H1 (cell line): Measurements from ENCODE around the gene TMCC1. TPM values are rescaled to one million over a fixed set of nuclear protein-coding genes. Genes with fewer than 3 reads are reported as not detected.

Experiments
- CTCF ChIA-PET: fragments of 300-600 bp; sonication (Branson Sonifier 250); formaldehyde crosslinking; loops from one replicate; lab custom pipeline; 2021; ENCODE audit not compliant: partially characterized antibody; lab: Charles Lee
- POLR2A ChIA-PET: fragments of 300-600 bp; sonication (Branson Sonifier 250); formaldehyde crosslinking; loops from one replicate; lab custom pipeline; 2021; ENCODE audit warnings: inconsistent platforms; ENCODE audit not compliant: partially characterized antibody; lab: Charles Lee
- DNase-seq, 2 experiments: peaks; one replicate each; pipeline versions ENCODE4 v3.0.0 to v3.0.0-alpha.2; 2010 to 2022; ENCODE audit warnings: low spot score in 2 of 2, low read depth in 1 of 2, mixed read lengths in 1 of 2
- FAIRE-seq: peaks from 2 replicates; lab custom pipeline; 2011; peaks lifted over from hg19 to GRCh38; lab: Jason Lieb, UNC
- H2AFZ ChIP-seq: 2 replicates; pipeline ENCODE4 v1.8.1; 2012; ENCODE audit warnings: low read length, inconsistent platforms
- H2AK5ac ChIP-seq: 2 replicates; pipeline ENCODE4 v1.6.1; 2013; ENCODE audit warnings: low read depth, low read length
- H2BK120ac ChIP-seq: replicated peaks from 2 replicates; pipeline ENCODE3; 2013; ENCODE audit warnings: low read depth, low read length, inconsistent platforms
- H2BK12ac ChIP-seq: 2 replicates; pipeline ENCODE4 v1.6.1; 2013; ENCODE audit warnings: low read depth, low read length
- H2BK15ac ChIP-seq: 2 replicates; pipeline ENCODE4 v1.6.1; 2013; ENCODE audit warnings: low read length
- H2BK20ac ChIP-seq: 2 replicates; pipeline ENCODE4 v1.6.1; 2013; ENCODE audit warnings: low read length
- H2BK5ac ChIP-seq: 2 replicates; pipeline ENCODE4 v1.6.1; 2013; ENCODE audit warnings: low read depth, low read length
- H3K14ac ChIP-seq: 2 replicates; pipeline ENCODE4 v1.6.1; 2013; ENCODE audit warnings: inconsistent platforms; ENCODE audit not compliant: insufficient read length
- H3K18ac ChIP-seq: 2 replicates; pipeline ENCODE4 v1.6.1; 2013; ENCODE audit warnings: low read length; ENCODE audit errors: extremely low read depth
- H3K23ac ChIP-seq: 2 replicates; pipeline ENCODE4 v1.6.1; 2013; ENCODE audit warnings: inconsistent platforms; ENCODE audit not compliant: insufficient read length
- H3K23me2 ChIP-seq: 2 replicates; pipeline ENCODE4 v1.6.1; 2013; ENCODE audit warnings: low read depth, low read length
- H3K27ac ChIP-seq: 2 replicates; pipeline ENCODE4 v1.6.1; 2011; ENCODE audit warnings: low read depth, low read length, inconsistent platforms
- H3K27me3 ChIP-seq, 4 experiments: replicated peaks in 1 of 4; 1 replicate in 1 of 4; 2 replicates in 3 of 4; pipeline versions ENCODE4 v1.6.1 to v1.8.1; 2011 to 2013; ENCODE audit warnings: low read length in 3 of 4, mild to moderate bottlenecking in 3 of 4, inconsistent platforms in 2 of 4, mixed read lengths in 2 of 4, moderate library complexity in 1 of 4; ENCODE audit not compliant: control insufficient read depth in 3 of 4, insufficient read depth in 3 of 4; ENCODE audit errors: extremely low read depth in 1 of 4
- H3K36me3 ChIP-seq, 4 experiments: 2 replicates each; pipeline versions ENCODE4 v1.6.1 to v1.8.1; 2011 to 2013; ENCODE audit warnings: mild to moderate bottlenecking in 4 of 4, low read length in 3 of 4, moderate library complexity in 2 of 4, control low read depth in 1 of 4, inconsistent platforms in 1 of 4; ENCODE audit not compliant: insufficient read depth in 4 of 4, control insufficient read depth in 2 of 4
- H3K4ac ChIP-seq: replicated peaks from 2 replicates; pipeline ENCODE3; 2013; ENCODE audit warnings: low read length, low read depth, mixed read lengths, inconsistent platforms; ENCODE audit not compliant: insufficient read length
- H3K4me1 ChIP-seq, 4 experiments: replicated peaks in 1 of 4; 1 replicate in 1 of 4; 2 replicates in 3 of 4; pipeline versions ENCODE4 v1.6.1 to v1.8.1; 2011 to 2013; ENCODE audit warnings: low read length in 3 of 4, inconsistent platforms in 2 of 4, mixed read lengths in 1 of 4; ENCODE audit not compliant: insufficient read depth in 4 of 4, control insufficient read depth in 3 of 4
- H3K4me2 ChIP-seq, 2 experiments: 2 replicates each; pipeline versions ENCODE4 v1.6.1 to v1.8.1; 2011 to 2013; ENCODE audit warnings: low read depth in 2 of 2, low read length in 2 of 2, control low read depth in 1 of 2, inconsistent platforms in 1 of 2, mild to moderate bottlenecking in 1 of 2; ENCODE audit not compliant: insufficient read depth in 1 of 2
- H3K4me3 ChIP-seq, 4 experiments: fragments of 200-600, 300-600 bp in 1 of 4; sonication (generic), shearing (Covaris generic), sonication (Bioruptor Twin) in 1 of 4; 2 replicates each; pipeline versions ENCODE4 v1.5.1 to v1.8.1; 2011 to 2016; ENCODE audit warnings: low read length in 4 of 4, low read depth in 3 of 4, control low read depth in 2 of 4, inconsistent platforms in 2 of 4, mild to moderate bottlenecking in 2 of 4, mixed read lengths in 1 of 4, moderate library complexity in 1 of 4; ENCODE audit not compliant: insufficient read depth in 2 of 4; ENCODE audit errors: extremely low read depth in 1 of 4
- H3K56ac ChIP-seq: replicated peaks from 2 replicates; pipeline ENCODE3; 2013; ENCODE audit warnings: low read depth, mild to moderate bottlenecking, mixed read lengths, low read length, inconsistent platforms; ENCODE audit not compliant: insufficient read length
- H3K79me1 ChIP-seq: 2 replicates; pipeline ENCODE4 v1.6.1; 2013; ENCODE audit warnings: low read depth, low read length, control low read depth
- H3K79me2 ChIP-seq, 2 experiments: 2 replicates each; pipeline versions ENCODE4 v1.6.1 to v1.8.1; 2012 to 2013; ENCODE audit warnings: low read length in 2 of 2, mild to moderate bottlenecking in 2 of 2, inconsistent platforms in 1 of 2; ENCODE audit not compliant: insufficient read depth in 2 of 2, control insufficient read depth in 1 of 2
- H3K9ac ChIP-seq, 4 experiments: replicated peaks in 1 of 4; 1 replicate in 1 of 4; 2 replicates in 3 of 4; pipeline versions ENCODE4 v1.6.1 to v1.8.1; 2011 to 2013; ENCODE audit warnings: low read depth in 3 of 4, low read length in 3 of 4, control low read depth in 2 of 4, mild to moderate bottlenecking in 2 of 4, moderate library complexity in 2 of 4, inconsistent platforms in 1 of 4; ENCODE audit errors: extremely low read depth in 1 of 4
- H3K9me3 ChIP-seq, 2 experiments: 2 replicates each; pipeline versions ENCODE4 v1.6.1 to v1.8.1; 2012 to 2013; ENCODE audit warnings: mild to moderate bottlenecking in 2 of 2, moderate library complexity in 2 of 2, control low read depth in 1 of 2, inconsistent platforms in 1 of 2, low read depth in 1 of 2, low read length in 1 of 2, mixed read lengths in 1 of 2; ENCODE audit not compliant: insufficient read depth in 2 of 2
- H4K20me1 ChIP-seq, 2 experiments: replicated peaks in 1 of 2; 2 replicates each; pipeline versions ENCODE3 to v1.8.1; 2011 to 2013; ENCODE audit warnings: inconsistent platforms in 2 of 2, low read length in 2 of 2, mild to moderate bottlenecking in 1 of 2; ENCODE audit not compliant: insufficient read depth in 2 of 2, control insufficient read depth in 1 of 2
- H4K5ac ChIP-seq: 2 replicates; pipeline ENCODE4 v1.6.1; 2013; ENCODE audit warnings: low read length, low read depth, mixed read lengths, inconsistent platforms; ENCODE audit not compliant: insufficient read length
- H4K8ac ChIP-seq: 2 replicates; pipeline ENCODE4 v1.8.0; 2013; ENCODE audit warnings: mild to moderate bottlenecking, moderate library complexity, low read length, inconsistent platforms; ENCODE audit not compliant: insufficient read depth; ENCODE audit errors: extremely low read depth
- H4K91ac ChIP-seq: replicated peaks from 2 replicates; pipeline ENCODE3; 2013; ENCODE audit warnings: low read length, mixed read lengths, inconsistent platforms; ENCODE audit not compliant: insufficient read length
- HDAC2 ChIP-seq, 2 experiments: fragments of 300-600 bp in 1 of 2; sonication (generic) in 1 of 2; IDR thresholded peaks; 2 replicates each; pipeline ENCODE4 v1.6.1; 2011 to 2012; ENCODE audit warnings: low read depth in 2 of 2, low read length in 2 of 2, mild to moderate bottlenecking in 2 of 2, moderate library complexity in 2 of 2, borderline replicate concordance in 1 of 2, inconsistent platforms in 1 of 2
- POLR2A ChIP-seq, 2 experiments: IDR thresholded peaks; 1 replicate in 1 of 2; 2 replicates in 1 of 2; pipeline ENCODE4 v1.6.1; 2011; ENCODE audit warnings: low read depth in 2 of 2, low read length in 2 of 2, mild to moderate bottlenecking in 2 of 2; ENCODE audit errors: control extremely low read depth in 1 of 2
- POLR2AphosphoS5 ChIP-seq: IDR thresholded peaks from 2 replicates; pipeline ENCODE4 v1.6.1; 2011; ENCODE audit warnings: low read depth, low read length
- SIN3A ChIP-seq, 2 experiments: IDR thresholded peaks in 1 of 2; conservative IDR thresholded peaks in 1 of 2; 2 replicates each; pipeline ENCODE4 v1.6.1; 2011 to 2012; ENCODE audit warnings: low read length in 2 of 2, improper control_type of control experiment in 1 of 2, low read depth in 1 of 2, mild to moderate bottlenecking in 1 of 2
- SP2 ChIP-seq: IDR thresholded peaks from 2 replicates; pipeline ENCODE4 v1.6.1; 2012; ENCODE audit warnings: mild to moderate bottlenecking, low read length, inconsistent platforms
- TAF7 ChIP-seq: optimal IDR thresholded peaks from 2 replicates; pipeline ENCODE3; 2011; ENCODE audit warnings: low read depth, mild to moderate bottlenecking, inconsistent platforms, low read length, moderate library complexity, borderline replicate concordance
- YY1 ChIP-seq: IDR thresholded peaks from 2 replicates; pipeline ENCODE4 v1.6.1; 2011; ENCODE audit warnings: low read depth, mild to moderate bottlenecking, low read length
- WGBS, 2 experiments: shearing (Covaris generic) in 1 of 2; methylation state at CpG; one replicate each; pipeline versions ENCODE4 v1.1.6 to v1.1.7; 2013 to 2015; ENCODE audit warnings: low lambda C conversion rate in 2 of 2, mixed read lengths in 2 of 2, inconsistent platforms in 1 of 2, low coverage in 1 of 2, missing lambda C conversion rate in 1 of 2; ENCODE audit not compliant: insufficient replicate concordance in 2 of 2, insufficient coverage in 1 of 2, insufficient read length in 1 of 2; ENCODE audit errors: extremely low coverage in 1 of 2, missing lambda C conversion rate in 1 of 2; 5-methylcytosine and 5-hydroxymethylcytosine counted together
- polyA plus RNA-seq, 7 experiments: library from polyadenylated mRNA; depleted of rRNA in 3 of 7; stranded (reverse) in 5 of 7; unstranded in 2 of 7; fragments of >200 nt in 5 of 7; fragments of 200-250 nt in 2 of 7; gene quantifications; 1 replicate in 5 of 7; 2 replicates in 1 of 7; 4 replicates in 1 of 7; pipeline versions ENCODE4 v1.2.1 to v1.2.3, GENCODE V29; 2011 to 2013; ENCODE audit warnings: missing spikeins in 2 of 7, mixed read lengths in 2 of 7
- total RNA-seq: library from RNA; stranded (reverse); fragmentation: NEBNext Ultra II Directional; extraction: Animal tissue kit (Norgen Biotek cat#: 25700); gene quantifications from 2 replicates; pipeline ENCODE4 v1.2.1, GENCODE V29; 2021
- TF ChIP-seq, protein P1 (sequence below): IDR thresholded peaks from 2 replicates; pipeline ENCODE4 v1.6.1; 2012; ENCODE audit warnings: inconsistent platforms
- TF ChIP-seq, protein P2 (sequence below): IDR thresholded peaks from 2 replicates; pipeline ENCODE4 v1.6.1; 2012; ENCODE audit warnings: inconsistent platforms

The TMCC1 gene
- total and polyA plus RNA-seq, 2 of the 8 experiments (the other 6 are each of a cell fraction or from before 2014, with no cell fraction given), result 10.4 to 27.1 TPM

DNA sequence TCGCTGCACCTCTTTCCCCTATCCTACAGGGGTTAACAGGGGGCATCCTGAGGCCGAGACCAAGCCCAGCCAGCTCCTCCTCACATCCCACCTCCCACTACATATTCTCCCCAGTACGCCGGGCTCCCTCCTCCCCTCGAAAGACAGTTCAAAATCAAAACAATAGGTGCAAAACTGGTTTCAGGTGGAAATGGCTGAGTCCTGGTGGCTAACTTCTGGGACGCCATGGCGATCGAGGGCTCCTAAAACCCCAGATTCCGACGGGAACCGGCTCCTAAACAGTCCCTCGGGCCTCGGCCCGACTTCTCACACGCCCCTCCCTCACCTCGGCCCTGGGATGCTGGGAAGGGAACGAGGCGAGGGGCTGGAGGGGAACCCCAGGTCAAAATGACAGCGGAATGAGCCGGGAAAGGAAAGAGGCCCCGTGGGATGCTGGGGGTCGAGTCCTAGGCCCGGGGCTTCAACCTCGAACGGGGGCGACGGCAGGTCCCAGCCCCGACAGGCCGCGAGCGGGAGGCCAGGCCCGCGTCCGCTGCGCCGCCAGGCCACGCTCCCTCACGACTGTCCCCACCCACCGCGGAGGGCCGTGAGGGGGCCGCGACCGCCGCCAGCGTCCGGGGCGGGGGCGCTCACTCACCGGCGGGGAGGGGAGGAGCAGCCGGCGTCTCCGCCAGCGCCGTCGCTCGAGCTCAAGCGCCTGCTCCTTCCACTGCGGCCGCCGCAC lies 492 bp downstream of the TMCC1 start:
- H2BK120ac ChIP-seq, result no peak overlapping the region
- H2BK12ac ChIP-seq, result no peak overlapping the region
- no peak overlapping the region for H3K23ac ChIP-seq
- H4K91ac ChIP-seq, result peak overlapping the region; percentile 34
- H2BK20ac ChIP-seq, result no peak overlapping the region
- H3K4ac ChIP-seq, result peak overlapping the region; percentile 24
- H4K8ac ChIP-seq, result peak overlapping the region; percentile 98
- ChIA-PET CTCF (interaction anchor here (0.6 to 1.4 kb wide), 5 partner anchors 9 to 62 kb away, joined by 3 to 4 read pairs (median 3); no protein-coding TSS in a partner anchor), POLR2A (interaction anchor here (0.7 to 1.3 kb wide), 6 partner anchors 8 to 266 kb away, joined by 3 to 4 read pairs (median 3); no protein-coding TSS in a partner anchor)
- H2BK5ac ChIP-seq, result peak overlapping the region; percentile 69
- H3K14ac ChIP-seq, result no peak overlapping the region
- H3K27me3 ChIP-seq, result no peaks in the 10 kb centered on the region
- no peaks in the 10 kb centered on the region for H3K36me3 ChIP-seq
- DNase-seq (peak in 1 of 2 experiments; percentile 83), FAIRE-seq (no peak)
- H4K5ac ChIP-seq, result peak overlapping the region; percentile 8
- H3K9me3 ChIP-seq, result no peaks in the 10 kb centered on the region
- peaks cover 1 to 6% of the 10 kb centered on the region in 2 experiments for H4K20me1 ChIP-seq
- H3K18ac ChIP-seq, result no peak overlapping the region
- peak overlapping the region; percentile 85 to 97 (median 88) for H3K9ac ChIP-seq
- H3K4me3 ChIP-seq, result peak overlapping the region; percentile 80 to 98 (median 84)
- peaks cover 0 to 46% of the 10 kb centered on the region in 2 experiments; a peak in 3 of 4 replicates for H3K79me2 ChIP-seq
- peaks cover 0 to 4% (median 2%) of the 10 kb centered on the region in 4 experiments; a peak in 3 of 7 replicates for H3K4me1 ChIP-seq
- H3K79me1 ChIP-seq, result peaks cover 2% of the 10 kb centered on the region; the same call in 1 of the 2 replicates
- H2BK15ac ChIP-seq, result no peak overlapping the region
- peaks cover 10% of the 10 kb centered on the region for H3K23me2 ChIP-seq
- 3% methylated on average over 47 of the region's 62 CpGs; no CpG with 5 or more reads in 1 of the 2 experiments for WGBS, 2 experiments
- peak overlapping the region; percentile 44 for H2AFZ ChIP-seq
- H3K4me2 ChIP-seq, result peak overlapping the region; percentile 83 to 95
- H3K27ac ChIP-seq, result peak overlapping the region; percentile 82
- no peak overlapping the region for H2AK5ac ChIP-seq
- peak overlapping the region; percentile 17 for H3K56ac ChIP-seq
- TF ChIP-seq SP2 (no peak), TAF7 (peak; percentile 55), SIN3A (conservative IDR thresholded peaks at IDR 0.05 in 1 of 2, IDR thresholded peaks at IDR 0.05 in 1 of 2; ENCODE audit: low read depth in 1 of 2, low read length in 2 of 2) (peak; percentile 13 to 57; a peak in 3 of 4 replicates), HDAC2 (IDR thresholded peaks at IDR 0.05; ENCODE audit: borderline replicate concordance in 1 of 2, low read depth in 2 of 2, low read length in 2 of 2) (0 out of 4 replicates have a peak, but pooled peaks of 1 of the 2 experiments have one; percentile 10), POLR2AphosphoS5 (0 out of 2 replicates have a peak, but pooled peaks have one; percentile 3), YY1 (peak; percentile 73; the same call in 1 of the 2 replicates), POLR2A (IDR thresholded peaks at IDR 0.05; ENCODE audit: control extremely low read depth in 1 of 2, low read depth in 2 of 2, low read length in 2 of 2) (peak in 1 of 2 experiments; percentile 26; a peak in 2 of 3 replicates)
- TF ChIP-seq, protein P1, sequence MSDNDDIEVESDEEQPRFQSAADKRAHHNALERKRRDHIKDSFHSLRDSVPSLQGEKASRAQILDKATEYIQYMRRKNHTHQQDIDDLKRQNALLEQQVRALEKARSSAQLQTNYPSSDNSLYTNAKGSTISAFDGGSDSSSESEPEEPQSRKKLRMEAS, result peak; percentile 44; the same call in 1 of the 2 replicates
- TF ChIP-seq, protein P2, sequence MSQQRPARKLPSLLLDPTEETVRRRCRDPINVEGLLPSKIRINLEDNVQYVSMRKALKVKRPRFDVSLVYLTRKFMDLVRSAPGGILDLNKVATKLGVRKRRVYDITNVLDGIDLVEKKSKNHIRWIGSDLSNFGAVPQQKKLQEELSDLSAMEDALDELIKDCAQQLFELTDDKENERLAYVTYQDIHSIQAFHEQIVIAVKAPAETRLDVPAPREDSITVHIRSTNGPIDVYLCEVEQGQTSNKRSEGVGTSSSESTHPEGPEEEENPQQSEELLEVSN, result 0 out of 2 replicates have a peak, but pooled peaks have one; percentile 7
